ENCODE results near the gene MFAP4. TPM values are rescaled to one million over a fixed set of nuclear protein-coding genes. Genes with fewer than 3 reads are reported as not detected.

The MFAP4 gene
- total RNA-seq, 1 donor from 2014 or later: 307 TPM

DNA sequence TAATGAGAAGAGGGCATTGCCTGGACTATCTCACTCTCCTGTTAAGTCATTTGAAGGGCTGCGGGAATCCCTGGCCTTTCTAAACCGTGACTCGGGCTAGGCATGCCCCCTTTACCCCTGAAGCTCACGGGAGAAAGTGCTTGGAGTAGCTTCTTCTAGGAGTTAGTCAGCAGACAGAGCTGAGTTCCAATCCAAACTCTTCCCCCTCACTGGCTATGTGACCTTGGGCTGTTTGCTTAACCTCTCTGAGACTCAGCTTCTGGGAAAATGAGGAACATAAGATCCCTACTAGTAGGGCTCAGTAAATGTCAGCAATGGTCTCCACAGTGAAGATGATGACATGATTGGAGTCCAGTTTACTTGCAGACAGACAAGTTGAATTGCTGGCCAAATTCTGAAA, 18.8 kb downstream of the MFAP4 start:
- Mint-ChIP-seq H3K9me3 (ENCODE audit: low read depth) (no peaks in the 10 kb centered on the region), H3K27me3 (ENCODE audit: low read depth) (no peaks in the 10 kb centered on the region), H3K4me3 (ENCODE audit: unreplicated experiment) (no peak overlapping the region), H3K4me1 (ENCODE audit: low read depth) (peaks cover 62% of the 10 kb centered on the region), H3K27ac (ENCODE audit: unreplicated experiment) (peak overlapping the region; percentile 74), H3K36me3 (ENCODE audit: low read depth) (no peaks in the 10 kb centered on the region)
- DNase-seq (ENCODE audit: low spot score): no peak
- TF ChIP-seq, protein P1, sequence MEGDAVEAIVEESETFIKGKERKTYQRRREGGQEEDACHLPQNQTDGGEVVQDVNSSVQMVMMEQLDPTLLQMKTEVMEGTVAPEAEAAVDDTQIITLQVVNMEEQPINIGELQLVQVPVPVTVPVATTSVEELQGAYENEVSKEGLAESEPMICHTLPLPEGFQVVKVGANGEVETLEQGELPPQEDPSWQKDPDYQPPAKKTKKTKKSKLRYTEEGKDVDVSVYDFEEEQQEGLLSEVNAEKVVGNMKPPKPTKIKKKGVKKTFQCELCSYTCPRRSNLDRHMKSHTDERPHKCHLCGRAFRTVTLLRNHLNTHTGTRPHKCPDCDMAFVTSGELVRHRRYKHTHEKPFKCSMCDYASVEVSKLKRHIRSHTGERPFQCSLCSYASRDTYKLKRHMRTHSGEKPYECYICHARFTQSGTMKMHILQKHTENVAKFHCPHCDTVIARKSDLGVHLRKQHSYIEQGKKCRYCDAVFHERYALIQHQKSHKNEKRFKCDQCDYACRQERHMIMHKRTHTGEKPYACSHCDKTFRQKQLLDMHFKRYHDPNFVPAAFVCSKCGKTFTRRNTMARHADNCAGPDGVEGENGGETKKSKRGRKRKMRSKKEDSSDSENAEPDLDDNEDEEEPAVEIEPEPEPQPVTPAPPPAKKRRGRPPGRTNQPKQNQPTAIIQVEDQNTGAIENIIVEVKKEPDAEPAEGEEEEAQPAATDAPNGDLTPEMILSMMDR (IDR thresholded peaks at IDR 0.05): no peak

DNA sequence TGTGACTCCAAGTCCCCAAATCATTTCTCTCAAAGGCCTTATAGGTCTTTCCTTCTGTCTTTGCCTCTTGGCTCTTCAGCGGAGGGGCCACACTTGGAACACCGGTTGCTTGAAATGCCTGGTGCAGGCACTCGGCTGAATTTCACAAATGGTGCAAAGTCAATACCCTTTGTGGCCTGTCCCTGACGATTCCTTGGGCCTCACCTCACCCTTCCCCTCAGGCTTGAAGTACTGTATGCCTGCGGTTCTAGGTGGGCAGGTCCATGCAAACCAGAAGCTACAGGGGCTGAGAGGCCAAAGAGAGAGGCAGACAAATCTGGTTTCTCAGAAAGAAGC, 20.4 kb downstream of the MFAP4 start:
- H3K27me3 Mint-ChIP-seq (ENCODE audit: low read depth): no peaks in the 10 kb centered on the region
- peak; percentile 46 for DNase-seq (ENCODE audit: low spot score)
- no peak overlapping the region for H3K4me3 Mint-ChIP-seq (ENCODE audit: unreplicated experiment)
- no peaks in the 10 kb centered on the region for H3K36me3 Mint-ChIP-seq (ENCODE audit: low read depth)
- TF ChIP-seq, protein P1 (IDR thresholded peaks at IDR 0.05): no peak
- H3K27ac Mint-ChIP-seq (ENCODE audit: unreplicated experiment): no peak overlapping the region
- peaks cover 73% of the 10 kb centered on the region for H3K4me1 Mint-ChIP-seq (ENCODE audit: low read depth)
- no peaks in the 10 kb centered on the region for H3K9me3 Mint-ChIP-seq (ENCODE audit: low read depth)

DNA sequence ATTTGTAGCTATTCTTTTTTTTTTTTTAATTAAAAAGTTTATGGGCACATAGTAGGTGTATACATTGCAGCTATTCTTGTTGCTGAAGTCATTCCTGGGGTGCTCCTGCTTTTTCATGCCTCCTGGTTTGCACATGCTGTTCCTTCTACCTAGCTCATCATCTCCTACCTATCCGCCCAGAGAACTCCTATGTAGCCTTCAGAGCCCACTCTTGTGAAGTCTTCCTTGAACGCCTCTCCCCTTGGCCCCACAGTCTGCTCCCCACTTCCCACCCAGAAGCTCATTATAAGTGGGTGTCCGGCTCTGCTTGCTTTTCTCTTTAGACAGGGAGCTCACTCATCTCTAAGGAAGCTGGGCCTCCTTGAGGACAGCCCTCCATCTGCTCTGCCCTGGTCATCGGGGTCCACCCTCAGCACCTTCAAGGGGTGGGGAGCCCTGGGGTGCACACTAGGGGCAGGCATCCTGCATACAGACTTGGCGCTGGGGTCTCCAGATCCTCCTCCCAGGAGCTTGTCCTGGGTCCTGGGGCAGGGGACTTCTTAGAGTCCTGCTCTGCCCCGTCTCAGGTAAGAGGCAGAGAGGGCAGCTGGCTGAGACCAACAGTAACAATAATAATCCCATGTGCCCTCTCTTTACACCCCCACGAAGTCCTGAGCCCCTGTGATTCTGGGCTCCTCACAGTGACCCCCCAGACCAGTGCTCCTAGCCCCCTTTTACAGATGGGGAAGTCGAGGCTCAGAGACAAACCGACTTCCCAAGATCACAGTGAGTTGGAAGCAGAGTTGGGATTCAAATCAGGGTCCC, 21.0 kb downstream of the MFAP4 start:
- Mint-ChIP-seq H3K27me3 (ENCODE audit: low read depth) (no peaks in the 10 kb centered on the region), H3K4me3 (ENCODE audit: unreplicated experiment) (no peak overlapping the region), H3K36me3 (ENCODE audit: low read depth) (no peaks in the 10 kb centered on the region), H3K9me3 (ENCODE audit: low read depth) (no peaks in the 10 kb centered on the region), H3K27ac (ENCODE audit: unreplicated experiment) (no peak overlapping the region), H3K4me1 (ENCODE audit: low read depth) (peaks cover 75% of the 10 kb centered on the region)
- DNase-seq (ENCODE audit: low spot score): peak; percentile 83
- TF ChIP-seq, protein P1 (IDR thresholded peaks at IDR 0.05): no peak

DNA sequence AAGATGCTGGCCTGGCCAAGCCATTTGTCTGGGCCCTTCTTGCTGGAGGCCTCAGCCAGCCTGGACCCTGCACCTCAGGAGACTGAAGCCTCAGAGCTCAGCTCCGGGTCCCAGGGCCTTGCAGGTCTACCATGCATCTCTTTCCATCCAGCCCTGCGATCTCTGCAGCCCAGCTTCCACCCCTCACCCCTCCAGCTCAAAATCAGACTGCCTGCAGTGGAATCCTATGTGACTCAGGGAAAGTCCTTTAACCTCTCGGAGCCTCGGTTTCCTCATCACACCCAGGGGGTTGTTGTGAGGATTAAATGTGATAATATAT, 21.5 kb downstream of the MFAP4 start:
- H3K9me3 Mint-ChIP-seq (ENCODE audit: low read depth): no peaks in the 10 kb centered on the region
- H3K27ac Mint-ChIP-seq (ENCODE audit: unreplicated experiment): no peak overlapping the region
- peaks cover 69% of the 10 kb centered on the region for H3K4me1 Mint-ChIP-seq (ENCODE audit: low read depth)
- TF ChIP-seq, protein P1 (IDR thresholded peaks at IDR 0.05): no peak
- H3K27me3 Mint-ChIP-seq (ENCODE audit: low read depth): no peaks in the 10 kb centered on the region
- no peak overlapping the region for H3K4me3 Mint-ChIP-seq (ENCODE audit: unreplicated experiment)
- DNase-seq (ENCODE audit: low spot score): no peak
- no peaks in the 10 kb centered on the region for H3K36me3 Mint-ChIP-seq (ENCODE audit: low read depth)

DNA sequence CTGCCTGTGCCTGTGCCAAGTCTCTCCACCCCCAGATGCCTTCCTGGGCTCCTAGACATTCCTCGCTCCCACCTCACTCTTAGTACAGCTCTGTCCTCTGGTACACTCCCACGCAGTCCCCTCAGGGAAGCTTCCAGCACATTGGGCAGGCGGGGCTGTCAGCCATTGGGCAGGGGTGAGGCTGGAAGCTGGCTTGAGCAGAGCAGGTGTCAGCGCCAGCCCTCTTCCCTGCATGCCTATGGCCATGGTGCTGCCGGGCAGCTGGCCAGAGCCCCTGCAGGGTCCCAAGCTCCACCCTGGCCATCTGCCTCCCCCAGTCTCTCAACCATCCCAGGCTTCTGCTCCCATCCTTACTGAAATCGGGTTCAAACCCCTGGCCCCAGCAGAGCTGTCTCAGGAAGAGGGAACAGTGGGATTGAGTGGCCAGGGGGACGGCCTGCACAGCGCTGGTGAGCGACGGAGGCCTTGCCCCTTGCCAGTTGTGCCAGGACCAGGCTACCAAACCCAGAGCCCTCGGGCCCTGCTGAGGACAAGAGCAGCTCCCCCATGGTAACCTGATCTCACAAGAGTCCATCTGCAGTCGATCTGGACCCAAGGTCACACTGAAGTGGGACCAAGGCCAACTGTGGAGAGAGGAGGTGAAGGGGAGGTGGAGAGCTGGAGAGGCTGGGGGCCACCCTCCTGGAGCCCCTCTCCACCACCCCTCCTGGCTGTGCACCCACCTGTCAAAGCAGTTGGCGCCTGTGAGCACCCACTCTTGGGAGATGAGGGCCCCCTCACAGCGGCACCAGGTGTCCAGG, 22.1 kb downstream of the MFAP4 start:
- Mint-ChIP-seq H3K4me1 (ENCODE audit: low read depth) (peaks cover 63% of the 10 kb centered on the region), H3K9me3 (ENCODE audit: low read depth) (no peaks in the 10 kb centered on the region), H3K27ac (ENCODE audit: unreplicated experiment) (peak overlapping the region; percentile 36), H3K36me3 (ENCODE audit: low read depth) (no peaks in the 10 kb centered on the region), H3K27me3 (ENCODE audit: low read depth) (no peaks in the 10 kb centered on the region), H3K4me3 (ENCODE audit: unreplicated experiment) (no peak overlapping the region)
- TF ChIP-seq, protein P1 (IDR thresholded peaks at IDR 0.05): no peak
- peak; percentile 85 for DNase-seq (ENCODE audit: low spot score)
